GM19099 (cell line): ENCODE results near the gene ROR2.

Experiments used
- POLR2A ChIP-seq: IDR thresholded peaks from 3 replicates; pipeline ENCODE4 v1.6.1; 2011; ENCODE audit warnings: low read depth; ENCODE audit not compliant: insufficient read length; ENCODE audit errors: extremely low read depth

Gene ROR2

DNA sequence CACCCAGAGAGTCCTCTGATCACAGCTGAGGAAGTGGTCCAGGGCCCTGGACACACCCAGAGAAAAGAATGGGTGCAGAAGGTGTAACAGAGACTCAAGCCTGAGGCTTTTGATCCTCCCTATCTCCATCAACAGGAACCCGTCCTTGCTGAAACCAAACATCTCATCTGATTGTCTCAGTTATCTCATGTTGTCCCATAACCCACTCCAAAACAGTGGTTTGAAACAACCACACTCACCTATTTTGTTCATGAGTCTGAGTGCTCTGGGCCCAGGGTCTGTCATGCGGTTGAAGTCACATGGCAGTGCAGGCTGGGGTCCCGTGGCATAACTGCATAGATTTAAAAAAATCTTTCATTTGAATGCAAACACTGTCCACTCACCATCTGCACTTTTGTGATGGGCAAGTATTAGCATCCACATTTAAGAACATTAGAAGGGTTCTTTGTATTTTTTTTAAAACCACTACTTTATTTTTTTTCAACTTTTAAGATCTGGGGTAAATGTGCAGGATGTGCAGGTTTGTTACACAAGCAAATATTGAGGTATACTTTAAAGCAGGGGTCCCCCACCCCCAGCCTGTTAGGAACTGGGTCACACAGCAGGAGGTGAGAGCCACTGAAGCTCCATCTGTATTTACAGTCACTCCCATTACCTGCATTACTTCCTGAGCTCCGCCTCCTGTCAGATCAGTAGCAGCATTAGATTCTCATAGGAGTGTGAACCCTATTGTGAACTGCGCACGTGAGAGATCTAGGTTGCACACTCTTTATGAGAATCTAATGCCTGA, 255.8 kb downstream of the ROR2 start:
- TF ChIP-seq POLR2A, result no peak

DNA sequence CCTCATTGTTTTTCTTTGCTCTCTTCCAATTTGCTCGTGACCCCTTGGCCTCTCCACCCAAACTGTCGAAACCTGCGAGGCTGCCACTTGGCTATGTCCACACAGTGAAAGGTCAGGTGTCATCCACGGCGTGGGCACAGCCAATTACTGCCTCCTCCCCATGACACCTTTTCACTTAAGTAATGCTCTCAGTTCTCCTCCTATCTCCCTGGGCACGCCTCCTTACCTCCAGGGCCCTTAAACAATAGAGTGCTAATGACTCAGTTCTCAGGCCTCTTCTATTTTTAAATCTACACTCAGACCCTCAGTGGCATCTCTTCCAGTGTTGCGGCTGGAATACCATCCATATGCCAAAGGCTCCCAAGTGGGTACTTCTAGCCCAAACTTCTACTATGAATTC, 256.8 kb downstream of the ROR2 start:
- no peak for TF ChIP-seq POLR2A

DNA sequence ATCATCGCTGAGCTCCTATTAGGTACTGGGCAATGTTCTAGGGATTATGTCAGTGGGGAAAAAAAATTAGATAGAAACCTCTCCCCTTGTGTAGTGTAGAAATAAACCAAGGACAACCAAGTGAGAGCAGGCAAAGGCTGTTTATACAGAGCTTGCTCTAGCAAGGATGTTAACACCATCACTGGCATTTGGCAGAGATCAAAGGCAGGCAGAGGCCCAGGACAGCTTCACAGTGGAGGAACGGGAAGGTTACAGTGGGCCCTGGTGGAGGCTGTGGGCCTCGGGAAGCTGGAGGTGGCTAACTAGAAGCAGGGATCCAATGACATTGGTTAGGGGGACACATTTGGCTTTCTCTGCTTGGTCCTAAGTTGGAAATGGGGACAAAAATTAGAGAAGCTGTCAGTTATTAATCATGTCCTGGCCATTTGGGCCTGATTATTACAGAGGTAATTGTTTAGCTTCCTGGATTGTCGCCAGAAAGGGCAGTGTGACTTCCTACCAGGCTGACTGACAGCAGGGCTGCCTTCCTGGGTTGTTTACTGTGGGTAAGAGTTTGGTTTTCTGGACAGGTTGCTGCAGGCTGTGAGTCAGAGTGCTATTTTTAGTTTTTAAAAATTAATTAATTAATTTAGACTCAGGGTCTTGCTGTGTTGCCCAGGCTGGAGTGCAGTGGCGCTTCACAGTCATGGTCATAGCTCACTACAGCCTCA, 259.3 kb downstream of the ROR2 start:
- TF ChIP-seq POLR2A, result no peak

DNA sequence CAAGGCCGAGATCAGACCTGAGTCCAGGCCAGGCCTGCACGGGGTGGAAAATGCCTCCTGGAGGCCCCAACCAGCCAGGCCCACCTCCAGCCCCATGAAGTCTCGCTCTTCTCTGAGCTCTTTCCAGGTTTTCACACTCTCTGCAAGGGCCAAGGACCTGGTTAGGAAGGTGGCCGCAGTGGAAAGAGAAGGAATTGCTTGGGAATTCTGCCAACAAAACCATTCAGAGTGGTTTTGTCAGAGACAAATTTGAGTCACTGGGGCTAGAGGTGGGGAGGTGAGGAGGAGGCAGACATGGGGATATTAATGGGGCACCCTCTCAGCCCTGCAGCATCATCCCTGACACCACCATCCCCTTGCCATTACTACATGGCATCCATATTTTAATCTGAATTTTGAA, 261.0 kb downstream of the ROR2 start:
- TF ChIP-seq POLR2A, result no peak

DNA sequence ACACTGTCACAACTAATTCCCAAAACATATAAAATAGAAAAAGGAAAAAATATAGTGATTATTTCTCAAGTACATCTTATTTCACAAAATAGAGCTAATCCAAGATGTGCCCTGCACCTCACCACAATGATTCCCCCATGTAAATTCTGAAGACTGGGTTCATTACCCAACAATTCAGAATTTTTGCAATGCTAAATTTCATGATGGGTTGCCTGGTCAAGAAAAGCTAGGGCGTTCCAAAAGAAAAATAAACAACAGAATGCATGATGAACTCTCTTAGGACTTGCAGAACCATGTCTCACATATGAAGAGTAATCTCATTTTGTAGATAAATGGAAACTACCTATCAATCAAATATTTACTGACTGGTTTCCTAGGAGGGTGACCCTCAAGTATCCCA, 266.8 kb downstream of the ROR2 start:
- TF ChIP-seq POLR2A, result no peak

DNA sequence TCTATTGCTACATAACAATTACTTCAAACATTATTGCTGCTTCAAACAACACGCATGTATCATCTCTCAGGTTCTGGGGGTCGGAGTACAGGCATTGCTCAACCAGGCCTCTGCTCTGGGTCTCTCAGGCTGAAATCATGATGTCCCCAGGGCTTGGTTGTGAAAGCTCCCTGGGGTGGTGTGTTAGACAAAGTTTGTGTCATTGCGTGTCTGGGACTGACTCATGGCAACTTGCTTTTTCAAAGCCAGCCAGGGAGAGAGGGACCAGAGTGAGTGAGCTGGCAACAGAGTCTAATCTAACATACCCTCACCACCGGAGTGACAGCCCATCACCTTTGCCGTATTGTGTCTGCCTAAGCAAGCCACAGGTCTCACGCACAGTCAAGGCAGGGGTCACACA, 267.2 kb downstream of the ROR2 start:
- no peak for TF ChIP-seq POLR2A

DNA sequence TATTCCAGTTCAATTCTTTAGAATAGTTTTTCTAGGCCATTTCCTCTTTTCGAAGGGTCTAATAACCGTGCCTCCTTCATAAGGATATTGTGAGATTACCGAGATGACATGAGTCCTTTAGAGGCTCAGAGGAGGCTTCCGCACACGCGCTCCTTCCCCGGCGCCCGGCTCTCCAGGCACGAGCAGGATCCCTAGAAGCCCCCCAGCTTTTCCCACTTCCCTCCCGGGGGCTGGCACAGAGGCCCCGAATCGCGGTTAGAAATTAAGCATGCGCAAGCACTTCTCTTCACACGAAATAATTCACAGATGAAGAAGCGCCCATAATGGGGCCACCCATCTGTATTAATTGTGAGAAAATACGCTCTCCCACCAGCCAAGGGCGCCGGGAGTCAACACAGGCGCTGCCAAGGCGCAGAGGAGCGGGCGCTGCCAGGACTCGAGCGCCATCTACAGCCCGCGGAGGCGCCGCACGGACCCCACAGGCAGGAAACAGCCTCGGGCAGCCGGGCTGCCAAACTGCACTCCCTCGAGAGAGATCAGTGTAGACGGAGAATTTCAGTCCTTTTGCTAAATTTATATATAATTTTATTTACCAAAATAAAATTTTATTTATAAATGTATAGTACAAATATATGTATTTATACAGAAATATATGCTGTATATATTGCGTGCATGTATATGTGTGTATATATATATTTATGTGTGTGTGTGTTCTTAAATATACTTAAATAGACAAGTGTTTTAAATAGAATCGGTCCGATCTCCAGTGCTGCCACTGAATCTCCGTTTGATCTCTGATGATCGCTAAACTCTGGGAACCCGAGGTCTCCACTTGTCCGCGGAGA, 268.3 kb downstream of the ROR2 start:
- no peak for TF ChIP-seq POLR2A

DNA sequence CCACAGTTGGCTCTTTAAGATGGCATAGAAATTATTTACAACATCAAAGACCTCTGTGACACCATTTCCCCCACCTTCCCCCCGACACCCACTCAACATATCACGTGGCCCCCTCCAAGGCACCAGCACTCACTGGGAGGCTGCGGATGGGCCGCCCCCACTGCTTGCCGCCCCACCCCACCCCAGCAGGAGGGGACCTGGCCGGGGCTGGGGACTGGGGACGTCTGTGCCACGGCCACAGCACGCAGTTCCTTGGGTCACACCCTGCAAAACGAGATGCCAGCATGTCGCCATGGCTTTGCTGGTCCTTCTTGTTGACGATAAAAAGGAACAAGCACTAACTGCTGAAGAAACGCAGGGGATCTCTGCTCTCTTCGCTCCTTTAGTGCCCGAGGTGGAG, 269.0 kb downstream of the ROR2 start:
- no peak for TF ChIP-seq POLR2A

DNA sequence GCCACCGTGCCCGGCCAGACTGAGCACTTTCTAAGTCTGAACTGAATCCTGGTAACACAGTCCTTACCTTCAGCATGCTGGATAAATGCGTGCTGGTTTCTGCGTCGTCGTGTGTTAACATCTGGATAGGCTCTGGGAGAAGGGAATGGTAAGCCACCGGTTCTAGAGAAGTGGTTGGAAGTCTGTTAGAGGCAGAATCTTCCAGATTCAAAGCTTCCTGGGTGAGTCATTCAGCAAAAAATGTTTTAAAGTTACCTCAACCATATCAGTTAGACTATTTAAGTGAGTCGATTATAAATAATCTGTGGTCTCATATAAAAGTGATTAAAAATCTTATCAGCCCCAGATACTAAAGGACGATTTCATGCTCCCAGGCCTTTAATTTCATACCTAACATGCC, 269.9 kb downstream of the ROR2 start:
- TF ChIP-seq POLR2A, result no peak

DNA sequence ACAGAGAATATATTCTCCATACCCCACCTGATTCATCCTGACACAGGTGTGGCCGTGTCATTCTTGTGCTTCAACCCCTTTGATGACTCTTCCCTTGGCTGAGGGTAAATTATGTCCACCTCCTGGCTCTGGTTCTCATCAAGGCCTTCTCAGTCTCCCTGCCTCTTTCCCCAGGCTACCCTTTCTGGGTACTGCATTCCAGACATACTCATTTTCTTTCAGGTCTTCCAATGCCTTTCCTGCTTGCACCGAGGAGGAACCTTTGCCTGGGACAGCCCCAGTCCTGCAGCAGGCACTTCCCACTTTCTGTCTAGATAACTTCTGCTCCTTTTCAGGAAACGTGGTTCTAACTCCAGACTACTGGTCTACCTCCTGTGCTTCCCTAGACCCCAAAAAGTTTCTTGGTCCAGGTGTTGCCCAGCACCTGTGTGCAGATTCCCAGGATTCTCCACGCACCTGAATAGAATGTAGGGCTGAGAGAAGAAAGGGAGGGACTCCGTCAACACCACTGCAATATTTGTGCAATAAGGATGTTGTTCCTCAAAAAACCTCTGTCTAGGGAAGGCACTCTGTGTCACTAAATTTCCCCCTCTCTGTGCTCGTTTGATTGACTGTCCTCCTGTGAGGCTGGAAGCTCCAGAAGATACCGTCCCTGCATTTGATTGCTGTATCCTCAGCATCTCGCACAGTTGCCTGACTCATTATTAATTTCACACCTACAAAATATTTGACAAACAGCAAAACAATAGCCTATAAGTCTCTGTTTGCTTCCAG, 271.0 kb downstream of the ROR2 start:
- TF ChIP-seq POLR2A, result no peak

DNA sequence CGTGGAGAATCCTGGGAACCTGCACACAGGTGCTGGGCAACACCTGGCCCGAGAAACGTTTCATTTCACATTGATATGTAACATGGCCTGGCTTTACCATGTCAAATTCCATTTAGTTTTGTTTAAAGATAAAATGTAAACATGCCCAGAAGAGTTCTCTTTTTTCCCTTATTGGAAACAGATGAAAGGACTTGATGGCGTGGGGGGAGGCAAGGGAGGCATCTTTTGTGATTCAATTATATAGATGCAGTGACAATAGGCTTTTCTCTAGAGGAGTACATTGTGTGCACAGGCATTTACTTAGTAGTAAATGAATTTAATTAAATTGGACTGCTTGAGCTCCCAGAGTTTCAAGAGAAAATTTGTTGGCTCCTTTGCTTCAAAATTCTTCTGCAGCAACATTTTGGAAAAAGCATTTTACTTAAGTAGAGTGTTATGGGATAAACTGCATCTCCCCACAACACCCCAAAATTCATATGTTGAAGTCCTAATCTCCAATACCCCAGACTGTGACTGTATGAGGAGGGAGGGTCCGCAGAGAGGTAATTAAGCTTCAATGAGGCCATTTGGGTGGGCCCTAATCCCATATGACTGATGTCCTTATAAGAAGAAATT, 272.1 kb downstream of the ROR2 start:
- no peak for TF ChIP-seq POLR2A

DNA sequence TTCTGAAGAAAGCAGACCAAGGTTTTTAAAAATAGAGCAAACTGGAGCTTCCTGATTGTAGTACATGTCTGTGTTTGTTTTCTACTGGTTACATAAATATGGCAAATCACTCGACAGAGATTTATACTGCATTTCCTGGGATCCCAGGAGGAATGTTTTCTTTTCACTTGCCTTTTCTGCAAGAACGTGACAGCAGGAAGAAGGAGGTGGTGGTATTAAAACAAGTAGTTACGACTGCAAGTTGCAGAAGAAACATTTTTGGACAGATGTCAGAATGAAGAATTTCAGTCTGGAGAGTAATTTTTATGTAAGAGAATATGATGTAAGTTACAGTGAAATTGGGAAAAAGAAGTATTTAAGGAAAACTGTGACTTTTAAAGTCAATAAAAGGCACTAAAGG, 272.7 kb downstream of the ROR2 start:
- no peak for TF ChIP-seq POLR2A

DNA sequence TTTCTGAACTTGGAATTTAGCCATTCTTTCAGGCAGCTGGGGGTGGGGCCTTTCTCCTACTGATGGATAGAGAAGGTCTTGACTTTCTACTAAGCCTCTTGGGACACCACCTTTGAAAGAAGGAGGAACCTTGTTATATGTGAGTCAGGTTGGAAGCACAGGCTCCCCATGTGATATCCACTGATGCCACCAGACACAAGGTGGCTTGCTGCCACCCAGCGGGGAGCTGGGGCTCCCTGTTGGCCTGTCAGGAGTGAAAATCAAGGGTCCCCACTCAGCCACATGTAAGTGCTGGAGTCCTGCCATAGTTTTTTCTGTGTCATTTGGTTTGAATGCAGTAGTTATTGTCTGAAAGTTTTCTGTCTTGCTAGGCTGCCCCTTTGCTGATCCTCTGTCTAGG, 274.0 kb downstream of the ROR2 start:
- no peak for TF ChIP-seq POLR2A

DNA sequence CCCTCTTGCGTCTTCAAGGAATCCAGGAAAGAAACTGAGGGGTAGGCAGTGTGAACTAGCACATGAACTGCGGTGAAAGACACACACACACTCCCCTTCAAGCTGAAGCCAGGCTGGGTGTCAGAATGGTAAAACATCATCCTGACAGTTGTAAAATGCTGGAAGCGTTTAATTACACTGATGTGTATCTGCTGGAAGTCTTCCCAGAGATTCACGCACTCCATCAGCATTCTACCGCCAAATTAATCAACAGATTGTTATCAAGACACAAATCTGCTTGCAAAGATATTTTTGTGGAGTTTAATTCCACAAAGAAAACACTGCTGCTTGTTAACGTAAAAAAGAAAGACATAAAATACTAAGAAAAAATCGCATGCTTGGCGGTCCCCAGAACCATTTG, 285.4 kb downstream of the ROR2 start:
- no peak for TF ChIP-seq POLR2A

DNA sequence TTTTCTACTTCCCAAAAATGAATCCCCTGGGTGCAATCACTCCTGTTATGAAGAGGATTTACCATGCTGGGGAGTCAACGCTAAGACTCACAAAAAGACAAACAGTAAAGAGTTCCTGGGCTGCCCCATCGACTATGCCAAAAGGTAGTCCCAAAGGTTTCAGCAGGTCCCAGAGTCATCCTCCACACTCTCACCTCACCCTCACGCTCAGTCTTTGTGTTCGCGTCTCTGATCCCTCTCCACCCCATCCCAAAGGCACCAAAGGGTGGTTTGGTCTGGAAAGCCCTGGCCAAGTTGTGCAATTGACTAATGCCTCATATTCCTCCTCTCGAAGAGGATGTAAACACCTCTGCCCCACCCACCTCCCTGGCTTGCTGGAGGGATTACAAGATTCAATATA, 286.2 kb downstream of the ROR2 start:
- TF ChIP-seq POLR2A, result no peak

DNA sequence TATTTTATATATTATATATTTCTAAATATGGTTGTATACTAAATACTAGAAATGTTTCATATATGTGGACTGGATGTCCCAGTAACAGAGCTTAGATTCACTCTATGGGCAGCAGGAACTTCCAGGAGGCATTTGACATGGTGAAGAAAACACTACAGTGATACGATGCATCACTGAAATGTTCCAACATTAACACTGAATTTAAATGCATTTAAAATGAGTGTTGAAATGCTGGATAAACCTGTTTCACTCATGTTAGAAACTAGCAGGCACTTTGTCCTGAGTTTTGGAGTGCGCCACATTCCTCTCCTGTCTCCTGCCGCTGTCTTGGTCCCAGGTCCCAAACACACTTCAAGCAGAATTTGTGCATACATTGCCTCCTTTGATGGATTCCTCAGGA, 288.6 kb downstream of the ROR2 start:
- no peak for TF ChIP-seq POLR2A
